Parathyroid adenoma (tissue), 2 donors: ENCODE results near the gene BOD1.

Source experiments
- H2AFZ ChIP-seq: fragments of 300-600 bp; sonication (generic); one replicate; pipeline ENCODE4 v1.7.0; 2017; ENCODE audit warnings: antibody characterized with exemption, mild to moderate bottlenecking
- H3K27ac ChIP-seq: fragments of 300-600 bp; sonication (generic); one replicate; pipeline ENCODE4 v1.7.0; 2017
- H3K27me3 ChIP-seq: fragments of 300-600 bp; sonication (generic); one replicate; pipeline ENCODE4 v1.7.0; 2017; ENCODE audit warnings: low read length; ENCODE audit not compliant: control insufficient read depth, insufficient read depth
- H3K36me3 ChIP-seq: fragments of 300-600 bp; sonication (generic); one replicate; pipeline ENCODE4 v1.7.0; 2017; ENCODE audit warnings: low read length; ENCODE audit not compliant: control insufficient read depth, insufficient read depth
- H3K4me1 ChIP-seq: fragments of 300-600 bp; sonication (generic); one replicate; pipeline ENCODE4 v1.7.0; 2017; ENCODE audit warnings: control low read depth
- H3K4me2 ChIP-seq: fragments of 300-600 bp; sonication (generic); one replicate; pipeline ENCODE4 v1.7.0; 2017; ENCODE audit warnings: low read length
- H3K4me3 ChIP-seq: fragments of 300-600 bp; sonication (generic); one replicate; pipeline ENCODE4 v1.7.0; 2017; ENCODE audit warnings: low read depth, low read length
- H3K79me2 ChIP-seq: fragments of 300-600 bp; sonication (generic); one replicate; pipeline ENCODE4 v1.7.0; 2017; ENCODE audit warnings: control low read depth
- H3K9ac ChIP-seq: fragments of 300-600 bp; sonication (generic); one replicate; pipeline ENCODE4 v1.7.0; 2017; ENCODE audit warnings: mild to moderate bottlenecking
- H3K9me3 ChIP-seq: fragments of 300-600 bp; sonication (generic); one replicate; pipeline ENCODE4 v1.7.0; 2017; ENCODE audit warnings: low read length; ENCODE audit not compliant: control insufficient read depth
- TF ChIP-seq, protein P1 (sequence below): fragments of 300-600 bp; sonication (generic); IDR thresholded peaks from one replicate; pipeline ENCODE4 v1.7.0; 2017; ENCODE audit warnings: antibody characterized with exemption, mild to moderate bottlenecking
- donor health status: primary hyperparathyroidism.

Gene BOD1

DNA sequence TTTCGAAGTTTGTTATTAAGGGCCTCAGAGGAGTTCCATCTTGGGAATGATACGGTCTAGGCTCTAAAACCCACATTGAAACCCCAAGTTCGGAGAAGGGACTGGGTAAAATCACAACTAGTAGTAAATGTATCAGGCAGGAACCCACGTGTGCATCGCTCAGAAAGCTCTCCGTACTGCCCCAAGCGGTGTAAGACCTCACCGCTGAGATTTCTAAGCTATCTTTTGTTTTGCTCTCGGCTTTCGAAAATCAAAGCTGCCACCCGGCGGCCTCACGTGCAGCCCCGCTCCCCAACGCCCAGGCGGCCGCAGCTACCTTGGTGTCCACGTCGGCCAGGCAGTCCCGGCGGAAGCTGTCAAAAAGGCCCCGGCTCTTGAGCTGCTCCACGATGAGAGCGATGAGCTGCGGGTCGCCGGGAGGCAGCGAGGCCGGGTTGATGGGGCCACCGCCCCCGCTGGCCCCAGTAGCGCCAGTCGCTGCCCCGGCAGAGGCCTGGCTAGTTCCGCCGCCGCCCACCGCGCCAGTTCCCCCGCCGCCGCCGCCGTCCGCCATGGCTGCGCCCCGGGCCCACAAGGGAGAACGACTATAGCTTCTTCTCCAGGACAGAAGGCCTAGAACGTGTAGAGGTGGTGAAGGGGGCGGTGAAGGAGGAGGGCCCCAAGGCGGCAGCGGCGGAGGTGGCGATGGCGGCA lies 420 bp downstream of the BOD1 start:
- peak overlapping the region; percentile 95 for H3K9ac ChIP-seq
- H3K36me3 ChIP-seq, result no peaks in the 10 kb centered on the region
- H3K79me2 ChIP-seq, result peaks cover 48% of the 10 kb centered on the region
- H3K4me1 ChIP-seq, result peaks cover 22% of the 10 kb centered on the region
- H3K27me3 ChIP-seq, result no peaks in the 10 kb centered on the region
- peak overlapping the region; percentile 86 for H2AFZ ChIP-seq
- H3K9me3 ChIP-seq, result no peaks in the 10 kb centered on the region
- peak overlapping the region; percentile 84 for H3K4me2 ChIP-seq
- TF ChIP-seq, protein P1, sequence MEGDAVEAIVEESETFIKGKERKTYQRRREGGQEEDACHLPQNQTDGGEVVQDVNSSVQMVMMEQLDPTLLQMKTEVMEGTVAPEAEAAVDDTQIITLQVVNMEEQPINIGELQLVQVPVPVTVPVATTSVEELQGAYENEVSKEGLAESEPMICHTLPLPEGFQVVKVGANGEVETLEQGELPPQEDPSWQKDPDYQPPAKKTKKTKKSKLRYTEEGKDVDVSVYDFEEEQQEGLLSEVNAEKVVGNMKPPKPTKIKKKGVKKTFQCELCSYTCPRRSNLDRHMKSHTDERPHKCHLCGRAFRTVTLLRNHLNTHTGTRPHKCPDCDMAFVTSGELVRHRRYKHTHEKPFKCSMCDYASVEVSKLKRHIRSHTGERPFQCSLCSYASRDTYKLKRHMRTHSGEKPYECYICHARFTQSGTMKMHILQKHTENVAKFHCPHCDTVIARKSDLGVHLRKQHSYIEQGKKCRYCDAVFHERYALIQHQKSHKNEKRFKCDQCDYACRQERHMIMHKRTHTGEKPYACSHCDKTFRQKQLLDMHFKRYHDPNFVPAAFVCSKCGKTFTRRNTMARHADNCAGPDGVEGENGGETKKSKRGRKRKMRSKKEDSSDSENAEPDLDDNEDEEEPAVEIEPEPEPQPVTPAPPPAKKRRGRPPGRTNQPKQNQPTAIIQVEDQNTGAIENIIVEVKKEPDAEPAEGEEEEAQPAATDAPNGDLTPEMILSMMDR, result peak; percentile 72
- peak overlapping the region; percentile 93 for H3K27ac ChIP-seq
- H3K4me3 ChIP-seq, result peak overlapping the region; percentile 90

DNA sequence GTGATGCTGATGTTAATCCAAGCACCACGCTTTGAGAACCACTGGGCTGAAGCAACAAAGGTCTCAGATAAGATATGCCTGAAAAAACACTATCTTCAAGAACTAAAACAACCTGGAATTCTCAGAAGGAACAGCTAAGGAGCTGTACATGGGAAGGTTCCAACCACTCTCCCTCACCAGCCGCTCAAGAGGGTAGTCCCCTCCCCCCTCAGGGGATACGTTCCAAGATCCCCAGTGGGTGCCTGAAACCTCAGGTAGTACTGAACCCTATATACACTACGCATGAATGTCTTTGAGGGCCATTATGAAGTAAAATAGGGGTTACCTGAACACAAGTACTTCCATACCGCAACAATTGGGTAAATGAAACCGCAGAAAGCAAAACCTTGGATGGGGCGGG lies 1.9 kb downstream of the BOD1 start:
- no peak overlapping the region for H3K27ac ChIP-seq
- H3K4me2 ChIP-seq, result peak overlapping the region; percentile 16
- no peak overlapping the region for H3K9ac ChIP-seq
- peaks cover 60% of the 10 kb centered on the region for H3K79me2 ChIP-seq
- no peak overlapping the region for H3K4me3 ChIP-seq
- peaks cover 21% of the 10 kb centered on the region for H3K4me1 ChIP-seq
- no peaks in the 10 kb centered on the region for H3K9me3 ChIP-seq
- TF ChIP-seq, protein P1, result no peak
- H3K27me3 ChIP-seq, result no peaks in the 10 kb centered on the region
- no peaks in the 10 kb centered on the region for H3K36me3 ChIP-seq
- no peak overlapping the region for H2AFZ ChIP-seq

DNA sequence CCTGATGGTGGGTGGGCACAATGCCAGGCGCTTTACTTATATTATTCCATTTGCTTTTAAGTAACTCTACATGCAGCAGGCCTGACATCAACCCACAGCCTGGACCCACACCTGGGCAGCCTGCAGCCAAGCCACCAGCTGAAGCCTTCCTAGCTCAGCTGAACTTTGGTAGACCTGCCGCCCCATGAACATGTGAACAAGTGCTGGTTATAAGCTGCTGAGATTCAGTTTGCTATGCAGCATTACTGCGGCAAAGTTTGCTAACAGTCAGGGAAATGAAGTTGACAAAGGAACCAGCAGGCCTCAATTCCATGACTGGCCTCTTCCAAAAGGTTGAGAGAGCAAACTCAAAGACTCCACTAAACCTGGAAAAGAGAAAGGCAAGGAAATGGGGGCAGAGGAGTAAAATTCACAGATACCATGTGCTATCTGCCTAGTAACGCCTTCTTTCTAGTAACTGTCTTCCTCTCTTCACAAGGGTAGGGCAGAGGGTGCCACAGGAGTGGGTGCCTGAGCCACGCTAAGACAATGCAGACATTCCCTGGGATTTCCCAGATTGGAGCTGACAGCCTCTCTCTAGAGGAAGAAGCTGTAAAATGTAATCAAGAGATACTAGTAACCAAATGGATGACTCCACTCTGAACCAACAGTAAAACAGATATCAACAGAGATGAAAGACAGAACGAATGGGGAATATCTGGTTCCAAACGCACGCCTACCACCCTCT lies 2.9 kb downstream of the BOD1 start:
- no peak overlapping the region for H2AFZ ChIP-seq
- H3K9ac ChIP-seq, result no peak overlapping the region
- no peaks in the 10 kb centered on the region for H3K9me3 ChIP-seq
- no peak overlapping the region for H3K4me3 ChIP-seq
- no peaks in the 10 kb centered on the region for H3K27me3 ChIP-seq
- H3K4me1 ChIP-seq, result peaks cover 13% of the 10 kb centered on the region
- H3K36me3 ChIP-seq, result no peaks in the 10 kb centered on the region
- TF ChIP-seq, protein P1, result no peak
- H3K79me2 ChIP-seq, result peaks cover 56% of the 10 kb centered on the region
- H3K27ac ChIP-seq, result no peak overlapping the region
- no peak overlapping the region for H3K4me2 ChIP-seq

DNA sequence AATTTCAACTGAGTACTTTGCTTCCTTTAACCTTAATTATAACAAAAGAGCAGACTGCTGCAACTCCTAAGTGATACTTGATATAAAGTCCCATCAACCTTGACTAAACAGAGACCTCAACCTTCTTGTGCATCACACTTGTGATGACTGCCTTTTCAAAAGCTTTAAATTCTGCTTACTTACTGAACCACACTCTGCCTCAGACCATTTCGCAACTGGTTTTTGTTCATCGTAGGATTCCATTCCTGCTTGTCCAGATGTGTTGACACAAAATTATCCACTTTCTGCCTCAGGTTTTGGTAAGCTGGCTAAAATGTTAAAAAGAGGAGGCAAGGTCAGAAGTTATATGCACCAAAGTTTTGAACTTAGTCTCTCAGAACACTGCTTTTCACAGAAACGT lies 3.5 kb downstream of the BOD1 start:
- Histone ChIP-seq H2AFZ (no peak overlapping the region), H3K4me3 (no peak overlapping the region), H3K4me2 (no peak overlapping the region), H3K27me3 (no peaks in the 10 kb centered on the region), H3K9ac (no peak overlapping the region), H3K4me1 (peaks cover 13% of the 10 kb centered on the region), H3K9me3 (no peaks in the 10 kb centered on the region), H3K27ac (no peak overlapping the region), H3K36me3 (no peaks in the 10 kb centered on the region), H3K79me2 (peaks cover 55% of the 10 kb centered on the region)
- TF ChIP-seq, protein P1, result no peak
